SK-N-SH treated with all-trans-retinoic acid at 6 μM for 48 hours (cell line): ENCODE measurements around the gene KLK5.

ENCODE experiments used
- ATAC-seq: fragments of 200-7000 bp; cut with Tn5 transposase; 3 replicates; pipeline ENCODE4 v1.9.1; 2020; ENCODE audit warnings: mild to moderate bottlenecking, moderate library complexity
- ARNTL ChIP-seq: fragments of 450-650 bp; formaldehyde crosslinking; IDR thresholded peaks from 2 replicates; pipeline ENCODE4 v1.5.0; 2020; ENCODE audit warnings: low read depth, mild to moderate bottlenecking, moderate library complexity, borderline replicate concordance
- BACH2 ChIP-seq: fragments of 250-450 bp; sonication (Bioruptor Pico); IDR thresholded peaks from 2 replicates; pipeline ENCODE4 v1.9.0; 2021; ENCODE audit warnings: mild to moderate bottlenecking, borderline replicate concordance
- ESRRG ChIP-seq: fragments of 250-450 bp; sonication (Bioruptor Pico); IDR thresholded peaks from 2 replicates; pipeline ENCODE4 v1.6.1; 2021; ENCODE audit warnings: mild to moderate bottlenecking
- GLIS3 ChIP-seq: fragments of 250-450 bp; sonication (Bioruptor Pico); IDR thresholded peaks from 2 replicates; pipeline ENCODE4 v1.5.0; 2020; ENCODE audit warnings: mild to moderate bottlenecking, moderate library complexity
- ISL1 ChIP-seq: fragments of 250-450 bp; sonication (Bioruptor Pico); IDR thresholded peaks from 2 replicates; pipeline ENCODE4 v2.1.2; 2022; ENCODE audit warnings: mild to moderate bottlenecking, moderate library complexity
- OSR1 ChIP-seq: fragments of 250-450 bp; sonication (Bioruptor Pico); IDR thresholded peaks from 2 replicates; pipeline ENCODE4 v1.8.0; 2022; ENCODE audit warnings: moderate library complexity, mild to moderate bottlenecking, inconsistent platforms
- PPARA ChIP-seq: fragments of 250-450 bp; sonication (Bioruptor Pico); IDR thresholded peaks from 2 replicates; pipeline ENCODE4 v1.5.0; 2020; ENCODE audit warnings: mild to moderate bottlenecking, borderline replicate concordance
- RARB ChIP-seq: fragments of 250-450 bp; sonication (Bioruptor Pico); IDR thresholded peaks from 2 replicates; pipeline ENCODE4 v1.8.0; 2021; ENCODE audit warnings: mild to moderate bottlenecking, moderate library complexity
- SNAI2 ChIP-seq: fragments of 250-450 bp; sonication (Bioruptor Pico); IDR thresholded peaks from 2 replicates; pipeline ENCODE4 v1.5.0; 2020; ENCODE audit warnings: mild to moderate bottlenecking, moderate library complexity
- TCF4 ChIP-seq: fragments of 250-450 bp; sonication (Bioruptor Pico); IDR thresholded peaks from 2 replicates; pipeline ENCODE4 v1.8.0; 2021; ENCODE audit warnings: mild to moderate bottlenecking, moderate library complexity, borderline replicate concordance
- TOX ChIP-seq: fragments of 250-450 bp; sonication (Bioruptor Pico); IDR thresholded peaks from 2 replicates; pipeline ENCODE4 v1.8.0; 2021; ENCODE audit warnings: mild to moderate bottlenecking, moderate library complexity, borderline replicate concordance
- ZC3H10 ChIP-seq: fragments of 250-450 bp; sonication (Bioruptor Pico); IDR thresholded peaks from 2 replicates; pipeline ENCODE4 v1.5.1; 2021; ENCODE audit warnings: mild to moderate bottlenecking, moderate library complexity
- ZFP3 ChIP-seq: fragments of 250-450 bp; sonication (Bioruptor Pico); IDR thresholded peaks from 2 replicates; pipeline ENCODE4 v1.5.0; 2020; ENCODE audit warnings: mild to moderate bottlenecking, moderate library complexity
- ZFP30 ChIP-seq: fragments of 450-650 bp; formaldehyde crosslinking; IDR thresholded peaks from 2 replicates; pipeline ENCODE4 v1.5.0; 2022; ENCODE audit warnings: mild to moderate bottlenecking, moderate library complexity
- ZNF565 ChIP-seq: fragments of 450-650 bp; formaldehyde crosslinking; conservative IDR thresholded peaks from 2 replicates; pipeline ENCODE4 v1.5.0; 2020; ENCODE audit warnings: low read depth, mild to moderate bottlenecking, moderate library complexity
- ZNF8 ChIP-seq: fragments of 450-650 bp; formaldehyde crosslinking; IDR thresholded peaks from 2 replicates; pipeline ENCODE4 v1.5.0; 2020; ENCODE audit warnings: mild to moderate bottlenecking, moderate library complexity
- TF ChIP-seq, protein P1 (sequence below): fragments of 250-450 bp; sonication (Bioruptor Pico); IDR thresholded peaks from 2 replicates; pipeline ENCODE4 v1.5.1; 2020; ENCODE audit warnings: low read depth, mild to moderate bottlenecking, moderate library complexity
- TF ChIP-seq, protein P2 (sequence below): fragments of 250-450 bp; sonication (Bioruptor Pico); IDR thresholded peaks from 2 replicates; pipeline ENCODE4 v1.5.1; 2021; ENCODE audit warnings: mild to moderate bottlenecking, moderate library complexity
- TF ChIP-seq, protein P3 (sequence below): fragments of 250-450 bp; sonication (Bioruptor Pico); IDR thresholded peaks from 2 replicates; pipeline ENCODE4 v1.8.0; 2021; ENCODE audit warnings: low read depth, mild to moderate bottlenecking, moderate library complexity, borderline replicate concordance
- TF ChIP-seq, protein P4 (sequence below): fragments of 250-450 bp; sonication (Bioruptor Pico); IDR thresholded peaks from 2 replicates; pipeline ENCODE4 v1.8.0; 2020; ENCODE audit warnings: mild to moderate bottlenecking, moderate library complexity, borderline replicate concordance

The KLK5 gene

DNA sequence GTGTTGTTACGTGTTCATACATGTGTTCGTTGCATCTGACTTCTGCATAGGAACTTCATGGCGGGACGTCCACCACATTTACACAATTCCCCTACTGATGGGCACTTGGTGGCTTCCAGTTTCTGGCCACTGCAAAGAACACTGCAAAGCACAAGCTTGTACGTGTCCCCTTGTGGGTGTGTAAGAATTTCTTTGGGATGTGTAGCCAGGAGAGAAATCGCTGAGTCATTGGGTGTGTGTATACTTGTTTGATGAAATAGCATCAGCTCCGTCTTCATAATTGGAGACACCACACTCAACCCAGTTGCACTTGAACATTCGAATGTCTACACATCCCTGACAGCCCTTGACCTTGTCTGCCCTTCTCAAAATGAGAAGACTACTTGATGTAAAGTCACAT lies 19.2 kb downstream of the KLK5 start:
- TF ChIP-seq ZC3H10 (CRISPR knock-in tag) (no peak), ZNF8 (no peak)
- no peak for ATAC-seq

DNA sequence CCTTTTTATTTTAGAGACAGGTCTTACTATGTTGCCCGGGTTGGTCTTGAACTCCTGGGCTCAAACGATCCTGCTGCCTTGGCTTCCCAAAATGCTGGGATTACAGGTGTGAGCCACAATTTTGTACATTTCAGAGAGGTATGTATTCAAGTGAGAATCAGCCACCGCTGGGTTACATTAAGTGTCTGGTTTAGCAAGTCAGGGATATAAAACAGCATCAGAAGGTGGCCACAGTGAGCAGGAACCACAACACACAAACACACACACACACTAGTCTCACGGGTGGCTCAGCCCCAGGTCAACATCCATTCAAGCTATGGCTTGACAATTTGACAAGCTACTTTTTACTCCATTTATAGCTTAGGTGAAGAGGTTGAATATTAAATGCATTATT lies 20.2 kb downstream of the KLK5 start:
- TF ChIP-seq PPARA (CRISPR knock-in tag) (no peak), GLIS3 (CRISPR knock-in tag) (no peak), BACH2 (CRISPR knock-in tag) (no peak), ZNF8 (no peak), OSR1 (CRISPR knock-in tag) (no peak)
- ATAC-seq, result no peak

DNA sequence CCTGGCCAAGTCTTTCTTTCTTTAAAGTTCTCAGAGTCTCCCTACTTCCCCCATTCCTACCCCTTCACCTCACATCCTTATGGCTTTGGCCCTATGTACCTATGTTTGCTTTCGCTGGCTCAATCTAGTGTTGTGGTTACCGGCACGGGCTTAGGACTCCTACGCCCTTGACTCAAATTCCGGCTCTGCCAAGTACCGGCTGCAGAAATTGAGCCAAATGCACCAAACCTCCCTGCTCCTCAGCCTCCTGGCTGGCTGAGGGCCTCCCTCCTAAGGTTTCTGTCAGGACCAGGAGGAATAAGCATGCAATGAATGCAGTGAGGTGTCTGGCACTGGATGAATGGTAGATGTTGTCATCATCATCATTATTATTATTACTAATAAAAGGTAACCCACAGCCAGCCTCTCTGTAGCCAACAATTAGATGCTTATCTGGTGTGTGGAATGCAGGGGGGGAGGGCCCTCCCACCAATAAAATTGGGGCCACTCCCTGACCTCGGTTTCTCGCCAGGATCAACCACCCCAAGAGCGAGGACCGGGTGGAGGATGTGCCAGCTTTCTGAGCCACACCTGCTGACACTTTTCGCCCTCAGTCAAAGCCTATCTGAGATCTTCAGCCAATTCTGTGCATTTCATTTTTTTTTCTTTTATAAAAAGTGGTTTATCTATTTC lies 20.7 kb downstream of the KLK5 start:
- TF ChIP-seq OSR1 (CRISPR knock-in tag) (no peak), ISL1 (CRISPR knock-in tag) (no peak), ZFP30 (no peak), ZC3H10 (CRISPR knock-in tag) (no peak), BACH2 (CRISPR knock-in tag) (no peak), ZFP3 (CRISPR knock-in tag) (no peak), TOX (CRISPR knock-in tag) (no peak), RARB (CRISPR knock-in tag) (no peak), ESRRG (CRISPR knock-in tag) (no peak), PPARA (CRISPR knock-in tag) (no peak), ARNTL (CRISPR knock-in tag) (no peak), SNAI2 (CRISPR knock-in tag) (no peak), GLIS3 (CRISPR knock-in tag) (no peak), ZNF8 (no peak)
- TF ChIP-seq, protein P1, sequence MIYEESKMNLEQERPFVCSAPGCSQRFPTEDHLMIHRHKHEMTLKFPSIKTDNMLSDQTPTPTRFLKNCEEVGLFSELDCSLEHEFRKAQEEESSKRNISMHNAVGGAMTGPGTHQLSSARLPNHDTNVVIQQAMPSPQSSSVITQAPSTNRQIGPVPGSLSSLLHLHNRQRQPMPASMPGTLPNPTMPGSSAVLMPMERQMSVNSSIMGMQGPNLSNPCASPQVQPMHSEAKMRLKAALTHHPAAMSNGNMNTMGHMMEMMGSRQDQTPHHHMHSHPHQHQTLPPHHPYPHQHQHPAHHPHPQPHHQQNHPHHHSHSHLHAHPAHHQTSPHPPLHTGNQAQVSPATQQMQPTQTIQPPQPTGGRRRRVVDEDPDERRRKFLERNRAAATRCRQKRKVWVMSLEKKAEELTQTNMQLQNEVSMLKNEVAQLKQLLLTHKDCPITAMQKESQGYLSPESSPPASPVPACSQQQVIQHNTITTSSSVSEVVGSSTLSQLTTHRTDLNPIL (CRISPR knock-in tag), result no peak
- TF ChIP-seq, protein P2, sequence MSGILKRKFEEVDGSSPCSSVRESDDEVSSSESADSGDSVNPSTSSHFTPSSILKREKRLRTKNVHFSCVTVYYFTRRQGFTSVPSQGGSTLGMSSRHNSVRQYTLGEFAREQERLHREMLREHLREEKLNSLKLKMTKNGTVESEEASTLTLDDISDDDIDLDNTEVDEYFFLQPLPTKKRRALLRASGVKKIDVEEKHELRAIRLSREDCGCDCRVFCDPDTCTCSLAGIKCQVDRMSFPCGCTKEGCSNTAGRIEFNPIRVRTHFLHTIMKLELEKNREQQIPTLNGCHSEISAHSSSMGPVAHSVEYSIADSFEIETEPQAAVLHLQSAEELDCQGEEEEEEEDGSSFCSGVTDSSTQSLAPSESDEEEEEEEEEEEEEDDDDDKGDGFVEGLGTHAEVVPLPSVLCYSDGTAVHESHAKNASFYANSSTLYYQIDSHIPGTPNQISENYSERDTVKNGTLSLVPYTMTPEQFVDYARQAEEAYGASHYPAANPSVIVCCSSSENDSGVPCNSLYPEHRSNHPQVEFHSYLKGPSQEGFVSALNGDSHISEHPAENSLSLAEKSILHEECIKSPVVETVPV, result no peak
- no peak for ATAC-seq

DNA sequence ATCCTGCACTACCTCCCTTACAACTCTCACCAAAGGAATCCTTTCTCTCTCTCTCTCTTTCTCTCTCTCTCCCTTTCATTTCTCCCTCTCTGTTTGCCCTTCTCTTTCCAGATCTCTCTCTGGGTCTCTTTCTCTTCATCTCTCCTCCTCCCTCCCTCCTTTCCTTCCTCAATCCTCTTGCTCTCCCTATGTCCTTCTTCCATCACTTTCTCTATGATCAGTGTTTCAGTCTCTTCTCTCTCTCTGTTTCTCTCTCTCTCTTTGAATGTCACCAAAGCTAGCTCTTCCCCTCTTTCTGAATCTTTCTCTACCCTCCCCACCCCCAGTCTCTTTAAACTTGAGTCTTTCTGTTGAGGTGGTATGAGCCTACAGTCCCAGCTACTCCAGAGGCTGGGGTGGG lies 21.8 kb downstream of the KLK5 start:
- ATAC-seq, result no peak
- no peak for TF ChIP-seq ISL1 (CRISPR knock-in tag)
- TF ChIP-seq SNAI2 (CRISPR knock-in tag), result no peak
- TF ChIP-seq PPARA (CRISPR knock-in tag), result no peak
- no peak for TF ChIP-seq ESRRG (CRISPR knock-in tag)
- TF ChIP-seq, protein P1 (CRISPR knock-in tag), result no peak
- TF ChIP-seq RARB (CRISPR knock-in tag), result no peak
- TF ChIP-seq ZFP30, result no peak
- TF ChIP-seq, protein P3, sequence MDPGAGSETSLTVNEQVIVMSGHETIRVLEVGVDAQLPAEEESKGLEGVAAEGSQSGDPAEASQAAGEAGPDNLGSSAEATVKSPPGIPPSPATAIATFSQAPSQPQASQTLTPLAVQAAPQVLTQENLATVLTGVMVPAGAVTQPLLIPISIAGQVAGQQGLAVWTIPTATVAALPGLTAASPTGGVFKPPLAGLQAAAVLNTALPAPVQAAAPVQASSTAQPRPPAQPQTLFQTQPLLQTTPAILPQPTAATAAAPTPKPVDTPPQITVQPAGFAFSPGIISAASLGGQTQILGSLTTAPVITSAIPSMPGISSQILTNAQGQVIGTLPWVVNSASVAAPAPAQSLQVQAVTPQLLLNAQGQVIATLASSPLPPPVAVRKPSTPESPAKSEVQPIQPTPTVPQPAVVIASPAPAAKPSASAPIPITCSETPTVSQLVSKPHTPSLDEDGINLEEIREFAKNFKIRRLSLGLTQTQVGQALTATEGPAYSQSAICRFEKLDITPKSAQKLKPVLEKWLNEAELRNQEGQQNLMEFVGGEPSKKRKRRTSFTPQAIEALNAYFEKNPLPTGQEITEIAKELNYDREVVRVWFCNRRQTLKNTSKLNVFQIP (CRISPR knock-in tag), result no peak
- TF ChIP-seq ARNTL (CRISPR knock-in tag), result no peak
- TF ChIP-seq ZNF565 (CRISPR knock-in tag), result no peak
- TF ChIP-seq, protein P4, sequence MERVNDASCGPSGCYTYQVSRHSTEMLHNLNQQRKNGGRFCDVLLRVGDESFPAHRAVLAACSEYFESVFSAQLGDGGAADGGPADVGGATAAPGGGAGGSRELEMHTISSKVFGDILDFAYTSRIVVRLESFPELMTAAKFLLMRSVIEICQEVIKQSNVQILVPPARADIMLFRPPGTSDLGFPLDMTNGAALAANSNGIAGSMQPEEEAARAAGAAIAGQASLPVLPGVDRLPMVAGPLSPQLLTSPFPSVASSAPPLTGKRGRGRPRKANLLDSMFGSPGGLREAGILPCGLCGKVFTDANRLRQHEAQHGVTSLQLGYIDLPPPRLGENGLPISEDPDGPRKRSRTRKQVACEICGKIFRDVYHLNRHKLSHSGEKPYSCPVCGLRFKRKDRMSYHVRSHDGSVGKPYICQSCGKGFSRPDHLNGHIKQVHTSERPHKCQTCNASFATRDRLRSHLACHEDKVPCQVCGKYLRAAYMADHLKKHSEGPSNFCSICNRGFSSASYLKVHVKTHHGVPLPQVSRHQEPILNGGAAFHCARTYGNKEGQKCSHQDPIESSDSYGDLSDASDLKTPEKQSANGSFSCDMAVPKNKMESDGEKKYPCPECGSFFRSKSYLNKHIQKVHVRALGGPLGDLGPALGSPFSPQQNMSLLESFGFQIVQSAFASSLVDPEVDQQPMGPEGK, result no peak
- no peak for TF ChIP-seq GLIS3 (CRISPR knock-in tag)
- no peak for TF ChIP-seq TOX (CRISPR knock-in tag)
- TF ChIP-seq TCF4 (CRISPR knock-in tag), result no peak
- TF ChIP-seq ZC3H10 (CRISPR knock-in tag), result no peak
- TF ChIP-seq BACH2 (CRISPR knock-in tag), result no peak
- no peak for TF ChIP-seq OSR1 (CRISPR knock-in tag)
- TF ChIP-seq ZFP3 (CRISPR knock-in tag), result no peak
